ENCODE measurements around the gene DUSP14.

Gene DUSP14

GRCh38 chr17:37546302-37546701 lies 56.6 kb downstream of the DUSP14 start:
- no peak overlapping the region for H3K27ac ChIP-seq
- no peak overlapping the region for H3K4me3 ChIP-seq

DNA sequence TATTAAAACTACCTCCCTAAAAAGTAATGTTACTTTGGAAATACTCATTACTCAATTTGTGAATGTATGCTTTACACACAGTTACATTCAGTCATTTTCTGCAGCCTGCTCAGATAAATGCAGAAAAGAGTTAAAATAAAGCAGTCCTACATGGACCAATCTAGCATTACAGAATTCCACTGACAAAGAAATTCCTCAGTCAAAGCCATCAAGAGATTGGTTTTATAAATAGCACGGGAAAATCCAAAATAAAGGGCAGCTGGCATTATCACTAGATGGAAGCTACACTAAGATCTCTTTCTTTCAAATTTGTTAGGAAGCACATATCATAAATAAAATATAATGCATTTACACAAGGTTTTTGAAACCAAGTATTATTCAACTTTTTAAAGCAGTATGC lies 58.3 kb downstream of the DUSP14 start:
- no peak overlapping the region for H3K4me3 ChIP-seq
- no peak overlapping the region for H3K27ac ChIP-seq

DNA sequence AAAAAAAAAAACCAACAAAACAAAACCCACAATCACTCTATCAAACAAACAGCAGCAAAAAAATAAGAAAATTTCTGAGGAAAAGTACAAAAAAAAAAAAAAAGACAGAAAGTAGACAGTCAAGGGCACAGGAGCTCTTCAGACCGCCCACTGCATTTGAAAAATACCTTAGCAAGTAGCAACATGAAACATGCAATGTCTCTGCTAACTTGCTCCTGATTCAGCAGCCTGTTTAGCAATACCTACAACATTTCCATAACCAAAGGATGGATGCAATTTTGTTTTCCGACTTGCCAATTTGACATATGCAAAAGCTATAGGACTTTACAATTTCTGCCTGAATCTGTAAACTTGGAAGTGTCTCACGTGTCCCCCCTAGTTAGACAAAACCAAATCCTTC lies 62.1 kb downstream of the DUSP14 start:
- no peak overlapping the region for H3K4me3 ChIP-seq
- peak overlapping the region in 7 of 21 experiments; percentile 3 to 44 (median 27) for H3K27ac ChIP-seq

- Histone ChIP-seq H3K27ac (no peak overlapping the region), H3K4me3 (no peak overlapping the region)
Observed at GRCh38 chr17:37553401-37553966, 63.8 kb downstream of the DUSP14 start.

GRCh38 chr17:37555386-37555785 lies 65.7 kb downstream of the DUSP14 start:
- no peak overlapping the region for H3K4me3 ChIP-seq
- no peak overlapping the region for H3K27ac ChIP-seq

- no peak overlapping the region for H3K27ac ChIP-seq
Observed at GRCh38 chr17:37557482-37557881, 67.8 kb downstream of the DUSP14 start.

DNA sequence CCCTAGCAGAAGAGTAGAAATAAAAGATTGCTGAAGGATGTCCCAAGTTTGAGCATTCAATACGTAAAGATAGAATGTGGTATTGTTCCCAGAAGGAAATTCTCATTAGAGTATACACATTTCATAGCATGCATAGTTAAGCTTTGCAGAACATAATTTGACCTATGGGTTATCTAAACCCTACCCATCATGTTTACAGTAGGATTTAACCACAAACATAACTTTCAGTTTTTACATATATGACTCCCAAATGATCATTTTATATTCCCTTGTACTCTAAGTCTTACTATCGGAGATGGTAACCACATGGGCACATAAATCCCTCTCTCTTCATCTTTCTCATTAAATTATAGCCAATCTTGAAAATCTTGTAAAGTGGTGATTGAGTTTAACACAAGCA lies 68.6 kb downstream of the DUSP14 start:
- Histone ChIP-seq H3K27ac (no peak overlapping the region), H3K4me3 (no peak overlapping the region)

More at GRCh38 chr17:37557482-37557881, 67.8 kb downstream of the DUSP14 start:
- H3K4me3 ChIP-seq: no peak overlapping the region

DNA sequence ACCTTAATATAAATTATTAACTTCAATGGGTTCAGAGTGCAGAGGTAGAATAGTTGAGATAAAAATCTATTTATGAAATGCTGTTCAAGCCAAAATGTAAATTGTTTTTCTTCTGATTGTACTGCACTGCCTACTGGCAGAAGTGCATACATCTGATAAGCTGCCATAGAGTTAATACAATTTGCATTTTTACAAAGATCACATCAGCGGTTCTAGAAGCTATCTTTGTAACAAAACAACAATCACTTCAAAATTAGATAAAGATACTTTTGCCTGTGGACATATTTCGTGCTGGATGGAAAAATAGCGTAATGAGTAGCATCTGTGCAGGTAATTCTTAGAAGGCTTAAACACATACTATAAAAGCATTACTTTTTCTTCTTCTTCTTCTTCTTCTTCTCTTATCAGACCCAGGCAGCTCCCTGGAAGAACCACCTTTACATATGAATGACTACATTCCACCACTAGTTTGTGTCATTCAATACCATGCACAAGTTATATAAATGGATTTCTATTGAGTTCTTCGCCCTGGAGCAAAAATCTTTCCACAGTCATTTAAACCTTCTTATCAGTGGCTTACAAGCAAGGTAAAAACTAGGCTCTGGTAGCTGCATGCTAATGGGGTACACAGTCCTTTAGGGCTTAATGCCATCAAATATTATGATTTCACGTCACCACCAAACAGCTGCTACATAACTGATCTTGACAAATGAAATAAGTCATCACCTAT lies 72.5 kb downstream of the DUSP14 start:
- no peak overlapping the region for H3K4me3 ChIP-seq
- H3K27ac ChIP-seq: no peak overlapping the region
